HG02981 (cell line): Measurements from ENCODE around the gene SSH2.
A peak's percentile ranks its signal among the peaks of the same experiment; 100 is the strongest.
"Not testable (repeated sequence)": the region's sequence is repeated elsewhere in the genome, so short reads cannot be mapped to it uniquely, and the experiment has no call there.

Experiments
- ATAC-seq: cut with Tn5 transposase; IDR thresholded peaks from one replicate; pipeline ENCODE4 v1.9.1; 2021; ENCODE audit warnings: mild to moderate bottlenecking, moderate library complexity; ENCODE audit not compliant: unreplicated experiment

Gene SSH2

GRCh38 chr17:29931231-29931932 is 1.4 kb upstream of the SSH2 start:
- peak; percentile 78 for ATAC-seq

- ATAC-seq, result no peak
These were observed 482 bp upstream of the SSH2 start for GRCh38 chr17:29930409-29931010.

- no peak for ATAC-seq
These were observed 959 bp downstream of the SSH2 start for GRCh38 chr17:29929006-29929532.

GRCh38 chr17:29927546-29927945 is 2.5 kb downstream of the SSH2 start:
- no peak for ATAC-seq

GRCh38 chr17:29924786-29925185 is 5.2 kb downstream of the SSH2 start:
- no peak for ATAC-seq

- no peak for ATAC-seq
These were observed 10.8 kb downstream of the SSH2 start for GRCh38 chr17:29918922-29919856.

GRCh38 chr17:29918016-29918415 is 12.0 kb downstream of the SSH2 start:
- ATAC-seq, result no peak

GRCh38 chr17:29914819-29915537 is 15.1 kb downstream of the SSH2 start:
- no peak for ATAC-seq

GRCh38 chr17:29911641-29912177 is 18.3 kb downstream of the SSH2 start:
- ATAC-seq, result no peak

GRCh38 chr17:29909236-29910003 is 20.6 kb downstream of the SSH2 start:
- no peak for ATAC-seq

GRCh38 chr17:29906969-29907368 is 23.1 kb downstream of the SSH2 start:
- no peak for ATAC-seq

- no peak for ATAC-seq
These were observed 24.2 kb downstream of the SSH2 start for GRCh38 chr17:29905879-29906167.

GRCh38 chr17:29905086-29905878 is 24.7 kb downstream of the SSH2 start:
- ATAC-seq, result no peak

- no peak for ATAC-seq
These were observed 26.6 kb downstream of the SSH2 start for GRCh38 chr17:29903471-29903870.

- ATAC-seq, result not testable (repeated sequence)
These were observed 32.9 kb downstream of the SSH2 start for GRCh38 chr17:29897136-29897535.

- no peak for ATAC-seq
These were observed 37.8 kb downstream of the SSH2 start for GRCh38 chr17:29892201-29892600.

- no peak for ATAC-seq
These were observed 38.9 kb downstream of the SSH2 start for GRCh38 chr17:29891131-29891530.

- ATAC-seq, result no peak
These were observed 44.9 kb downstream of the SSH2 start for GRCh38 chr17:29885031-29885640.

- ATAC-seq, result no peak
These were observed 46.5 kb downstream of the SSH2 start for GRCh38 chr17:29883497-29883896.
